ENCODE measurements around the gene CNGA1. TPM values are rescaled to one million over a fixed set of nuclear protein-coding genes. Genes with fewer than 3 reads are reported as not detected.

CNGA1 gene
- total RNA-seq, 1 donor from 2014 or later: not detected

DNA sequence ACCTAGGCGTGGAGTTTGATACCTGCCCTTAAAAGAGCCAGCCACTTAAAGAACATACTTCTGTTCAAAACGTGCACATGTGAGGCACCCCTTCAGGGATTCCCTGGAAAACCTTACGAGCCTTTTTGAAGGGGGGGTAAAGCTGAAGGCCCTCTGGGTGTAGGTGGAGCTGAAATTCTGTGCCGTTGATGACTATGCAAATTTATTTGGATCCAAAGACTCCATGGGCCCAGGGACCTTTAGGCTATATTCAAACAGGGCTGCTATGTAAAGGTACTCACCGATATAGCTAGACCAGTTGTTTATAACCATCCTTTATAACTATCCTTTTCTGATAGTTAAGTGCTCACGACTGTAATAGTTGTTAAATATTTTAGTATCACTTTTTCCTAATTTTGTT is 61.8 kb downstream of the CNGA1 start:
- peaks cover 6% of the 10 kb centered on the region for H3K36me3 Mint-ChIP-seq (ENCODE audit: unreplicated experiment)
- TF ChIP-seq, protein P1, sequence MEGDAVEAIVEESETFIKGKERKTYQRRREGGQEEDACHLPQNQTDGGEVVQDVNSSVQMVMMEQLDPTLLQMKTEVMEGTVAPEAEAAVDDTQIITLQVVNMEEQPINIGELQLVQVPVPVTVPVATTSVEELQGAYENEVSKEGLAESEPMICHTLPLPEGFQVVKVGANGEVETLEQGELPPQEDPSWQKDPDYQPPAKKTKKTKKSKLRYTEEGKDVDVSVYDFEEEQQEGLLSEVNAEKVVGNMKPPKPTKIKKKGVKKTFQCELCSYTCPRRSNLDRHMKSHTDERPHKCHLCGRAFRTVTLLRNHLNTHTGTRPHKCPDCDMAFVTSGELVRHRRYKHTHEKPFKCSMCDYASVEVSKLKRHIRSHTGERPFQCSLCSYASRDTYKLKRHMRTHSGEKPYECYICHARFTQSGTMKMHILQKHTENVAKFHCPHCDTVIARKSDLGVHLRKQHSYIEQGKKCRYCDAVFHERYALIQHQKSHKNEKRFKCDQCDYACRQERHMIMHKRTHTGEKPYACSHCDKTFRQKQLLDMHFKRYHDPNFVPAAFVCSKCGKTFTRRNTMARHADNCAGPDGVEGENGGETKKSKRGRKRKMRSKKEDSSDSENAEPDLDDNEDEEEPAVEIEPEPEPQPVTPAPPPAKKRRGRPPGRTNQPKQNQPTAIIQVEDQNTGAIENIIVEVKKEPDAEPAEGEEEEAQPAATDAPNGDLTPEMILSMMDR (IDR thresholded peaks at IDR 0.05; ENCODE audit: partially characterized antibody, unreplicated experiment): no peak
- no peak overlapping the region for H3K4me3 Mint-ChIP-seq (ENCODE audit: unreplicated experiment)
- no peak for DNase-seq
- H3K4me1 Mint-ChIP-seq (ENCODE audit: low read depth, unreplicated experiment): no peaks in the 10 kb centered on the region
- H3K27ac Mint-ChIP-seq (ENCODE audit: unreplicated experiment): no peak overlapping the region
- peaks cover 2% of the 10 kb centered on the region for H3K27me3 Mint-ChIP-seq (ENCODE audit: unreplicated experiment)
- H3K9me3 Mint-ChIP-seq (ENCODE audit: unreplicated experiment): peaks cover 3% of the 10 kb centered on the region

DNA sequence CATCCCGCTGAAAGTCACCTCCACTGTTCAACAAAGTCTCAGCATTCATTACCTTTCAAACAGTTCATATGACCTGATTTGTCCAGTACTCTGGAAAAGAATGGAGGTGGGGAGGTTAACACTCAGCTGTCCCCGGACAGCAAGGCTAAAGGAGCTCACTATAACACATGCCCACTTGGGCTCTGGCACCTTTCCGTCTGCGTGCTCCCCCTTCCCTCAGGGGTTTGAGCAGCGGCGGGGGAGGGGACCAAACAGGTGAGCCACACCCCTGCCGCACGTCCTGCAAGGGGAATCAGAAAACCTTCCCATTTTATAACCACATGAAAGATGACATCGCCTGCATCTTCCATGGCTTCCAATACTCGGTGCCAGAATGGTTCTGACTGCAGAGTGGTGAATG is 62.2 kb downstream of the CNGA1 start:
- Mint-ChIP-seq H3K27me3 (ENCODE audit: unreplicated experiment) (peaks cover 2% of the 10 kb centered on the region), H3K4me1 (ENCODE audit: low read depth, unreplicated experiment) (no peaks in the 10 kb centered on the region), H3K4me3 (ENCODE audit: unreplicated experiment) (no peak overlapping the region), H3K27ac (ENCODE audit: unreplicated experiment) (no peak overlapping the region), H3K9me3 (ENCODE audit: unreplicated experiment) (peaks cover 3% of the 10 kb centered on the region), H3K36me3 (ENCODE audit: unreplicated experiment) (peaks cover 6% of the 10 kb centered on the region)
- TF ChIP-seq, protein P1 (IDR thresholded peaks at IDR 0.05; ENCODE audit: partially characterized antibody, unreplicated experiment): no peak
- DNase-seq: no peak

DNA sequence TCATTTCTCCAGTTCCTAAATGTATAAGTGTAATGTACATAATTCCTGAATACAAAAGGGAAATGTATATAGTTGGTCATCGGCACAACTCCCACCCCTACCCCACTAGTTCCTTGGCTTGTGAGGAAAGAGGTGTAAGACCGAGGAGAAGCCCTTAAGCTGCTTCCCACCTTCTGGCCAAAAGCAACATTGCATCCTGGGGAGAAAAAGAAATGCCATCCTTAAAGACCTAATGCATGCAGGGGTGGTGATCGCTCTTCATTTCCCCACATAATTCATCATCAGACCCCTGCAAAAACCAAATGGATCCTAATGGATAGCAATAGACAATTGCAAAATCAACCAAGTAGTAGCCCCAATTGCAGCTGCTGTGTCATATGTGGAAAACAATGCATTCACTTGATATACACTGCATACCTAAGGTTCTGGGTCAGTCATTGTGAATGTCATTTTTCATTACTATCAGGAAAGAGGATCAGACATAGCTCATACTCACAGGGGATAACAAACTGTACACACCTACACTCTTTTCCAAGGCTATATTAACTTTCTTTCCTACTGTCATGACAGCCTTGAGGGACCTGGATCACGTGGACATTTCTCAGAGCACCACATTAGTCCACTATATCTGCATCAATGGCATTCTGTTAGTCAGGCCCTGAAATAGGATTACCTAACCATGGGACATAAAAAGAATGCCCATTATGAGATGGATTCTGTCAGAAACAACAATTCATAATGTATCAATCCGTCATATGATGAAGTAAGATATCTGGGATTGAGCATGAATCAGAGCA is 70.4 kb downstream of the CNGA1 start:
- H3K9me3 Mint-ChIP-seq (ENCODE audit: unreplicated experiment): peaks cover 3% of the 10 kb centered on the region
- H3K27ac Mint-ChIP-seq (ENCODE audit: unreplicated experiment): no peak overlapping the region
- no peaks in the 10 kb centered on the region for H3K27me3 Mint-ChIP-seq (ENCODE audit: unreplicated experiment)
- no peaks in the 10 kb centered on the region for H3K4me1 Mint-ChIP-seq (ENCODE audit: low read depth, unreplicated experiment)
- H3K4me3 Mint-ChIP-seq (ENCODE audit: unreplicated experiment): no peak overlapping the region
- DNase-seq: no peak
- TF ChIP-seq, protein P1 (IDR thresholded peaks at IDR 0.05; ENCODE audit: partially characterized antibody, unreplicated experiment): peak; percentile 26
- H3K36me3 Mint-ChIP-seq (ENCODE audit: unreplicated experiment): peaks cover 6% of the 10 kb centered on the region

GRCh38 chr4:47942081-47942819 is 74.2 kb downstream of the CNGA1 start:
- TF ChIP-seq, protein P1 (IDR thresholded peaks at IDR 0.05; ENCODE audit: partially characterized antibody, unreplicated experiment): no peak
- Mint-ChIP-seq H3K4me1 (ENCODE audit: low read depth, unreplicated experiment) (no peaks in the 10 kb centered on the region), H3K27me3 (ENCODE audit: unreplicated experiment) (no peaks in the 10 kb centered on the region), H3K27ac (ENCODE audit: unreplicated experiment) (no peak overlapping the region), H3K4me3 (ENCODE audit: unreplicated experiment) (no peak overlapping the region), H3K9me3 (ENCODE audit: unreplicated experiment) (no peaks in the 10 kb centered on the region), H3K36me3 (ENCODE audit: unreplicated experiment) (no peaks in the 10 kb centered on the region)
- DNase-seq: no peak

- no peak for DNase-seq
- TF ChIP-seq, protein P1 (IDR thresholded peaks at IDR 0.05; ENCODE audit: partially characterized antibody, unreplicated experiment): no peak
- Mint-ChIP-seq H3K27me3 (ENCODE audit: unreplicated experiment) (no peaks in the 10 kb centered on the region), H3K27ac (ENCODE audit: unreplicated experiment) (no peak overlapping the region), H3K4me3 (ENCODE audit: unreplicated experiment) (no peak overlapping the region), H3K9me3 (ENCODE audit: unreplicated experiment) (no peaks in the 10 kb centered on the region), H3K36me3 (ENCODE audit: unreplicated experiment) (no peaks in the 10 kb centered on the region), H3K4me1 (ENCODE audit: low read depth, unreplicated experiment) (no peaks in the 10 kb centered on the region)
These were observed 77.0 kb downstream of the CNGA1 start for GRCh38 chr4:47939456-47939855.
